HCT116 (cell line): ENCODE measurements around the gene DOCK3. TPM values are rescaled to one million over a fixed set of nuclear protein-coding genes. Genes with fewer than 3 reads are reported as not detected.

Experiments
- ATAC-seq: fragments of 200-7000 bp; cut with Tn5 transposase; 2 replicates; pipeline ENCODE4 v1.9.1; 2020; ENCODE audit warnings: mild to moderate bottlenecking, moderate library complexity
- BruUV-seq: library from RNA; stranded (reverse); fragments of 400-500 nt; replicated peaks from 2 replicates; lab custom pipeline; 2021; lab: Mats Ljungman, UMichigan
- CTCF ChIA-PET: fragments of 300-600 bp; sonication (Branson Sonifier 250); formaldehyde crosslinking; loops from one replicate; lab custom pipeline; 2021; ENCODE audit warnings: antibody characterized with exemption; lab: Charles Lee
- POLR2A ChIA-PET: fragments of 300-600, 350-600 bp; sonication (Branson Sonifier 250); formaldehyde crosslinking; loops from one replicate; lab custom pipeline; 2021; ENCODE audit warnings: antibody characterized with exemption; lab: Charles Lee
- RAD21 ChIA-PET, 2 experiments: fragments of 300-600 bp; sonication (Branson Sonifier 250); formaldehyde crosslinking; loops; one replicate each; lab custom pipeline; 2023; ENCODE audit warnings: low total read pairs in 2 of 2; ENCODE audit not compliant: uncharacterized antibody in 2 of 2, unreplicated experiment in 2 of 2, low non-redundant PET in 1 of 2; lab: Charles Lee
- DNase-seq: peaks from one replicate; pipeline ENCODE4 v3.0.0-alpha.2; 2010; ENCODE audit warnings: low read depth, low spot score
- H2AFZ ChIP-seq: fragments of 200-600 bp; shearing (Covaris generic), sonication (generic); 2 replicates; pipeline ENCODE4 v1.6.1; 2017; ENCODE audit warnings: low read depth, mixed run types, mixed read lengths, antibody characterized with exemption, low read length; ENCODE audit not compliant: poor library complexity, severe bottlenecking
- H3K27ac ChIP-seq: 2 replicates; pipeline ENCODE4 v1.5.1; 2012; ENCODE audit warnings: low read depth, low read length
- H3K27me3 ChIP-seq: fragments of 200-600 bp; sonication (generic); 2 replicates; pipeline ENCODE4 v1.6.1; 2016; ENCODE audit warnings: mixed run types, low read length, mixed read lengths; ENCODE audit not compliant: insufficient read depth
- H3K36me3 ChIP-seq, 2 experiments: fragments of 200-500 bp in 1 of 2; fragments of 200-600 bp in 1 of 2; sonication (Bioruptor generic) in 1 of 2; sonication (generic) in 1 of 2; 2 replicates each; pipeline versions ENCODE4 v1.5.1 to v1.6.1; 2014 to 2016; ENCODE audit warnings: low read length in 2 of 2, inconsistent platforms in 1 of 2, mixed read lengths in 1 of 2, mixed run types in 1 of 2; ENCODE audit not compliant: insufficient read depth in 2 of 2, control insufficient read depth in 1 of 2
- H3K4me1 ChIP-seq, 2 experiments: fragments of 200-600 bp in 1 of 2; sonication (generic) in 1 of 2; 2 replicates each; pipeline versions ENCODE4 v1.5.1 to v1.6.1; 2012 to 2017; ENCODE audit warnings: low read length in 2 of 2, inconsistent platforms in 1 of 2, mild to moderate bottlenecking in 1 of 2, mixed read lengths in 1 of 2, mixed run types in 1 of 2, moderate library complexity in 1 of 2; ENCODE audit not compliant: insufficient read depth in 2 of 2, control insufficient read depth in 1 of 2
- H3K4me2 ChIP-seq: fragments of 200-600 bp; sonication (generic); 2 replicates; pipeline ENCODE4 v1.6.1; 2017; ENCODE audit warnings: mixed run types, low read length, mixed read lengths
- H3K4me3 ChIP-seq, 2 experiments: fragments of 200-600 bp in 1 of 2; sonication (generic) in 1 of 2; replicated peaks in 1 of 2; 2 replicates each; pipeline ENCODE4 v1.5.1; 2011 to 2016; ENCODE audit warnings: low read length in 2 of 2, control low read depth in 1 of 2, low read depth in 1 of 2, mild to moderate bottlenecking in 1 of 2, mixed read lengths in 1 of 2, mixed run types in 1 of 2
- H3K79me2 ChIP-seq: fragments of 200-600 bp; sonication (generic); 2 replicates; pipeline ENCODE4 v1.6.1; 2017; ENCODE audit warnings: mild to moderate bottlenecking, mixed run types, low read length, moderate library complexity, mixed read lengths; ENCODE audit not compliant: insufficient read depth
- H3K9ac ChIP-seq: fragments of 200-600 bp; sonication (generic); 2 replicates; pipeline ENCODE4 v1.6.1; 2016; ENCODE audit warnings: low read length, mixed read lengths
- H3K9me2 ChIP-seq: fragments of 200-600 bp; sonication (generic), shearing (Covaris generic); 2 replicates; pipeline ENCODE4 v1.6.1; 2017; ENCODE audit warnings: mixed run types, mild to moderate bottlenecking, moderate library complexity; ENCODE audit not compliant: insufficient read depth
- H3K9me3 ChIP-seq, 2 experiments: fragments of 200-500 bp in 1 of 2; fragments of 200-600 bp in 1 of 2; sonication (Bioruptor generic) in 1 of 2; sonication (generic) in 1 of 2; 2 replicates each; pipeline ENCODE4 v1.6.1; 2014 to 2017; ENCODE audit warnings: low read length in 2 of 2, mixed read lengths in 2 of 2, inconsistent platforms in 1 of 2, low read depth in 1 of 2, mild to moderate bottlenecking in 1 of 2, mixed run types in 1 of 2, moderate library complexity in 1 of 2; ENCODE audit not compliant: control insufficient read depth in 1 of 2, insufficient read depth in 1 of 2
- H4K20me1 ChIP-seq: fragments of 200-600 bp; sonication (generic), shearing (Covaris generic); 2 replicates; pipeline ENCODE4 v1.6.1; 2017; ENCODE audit warnings: mixed run types, mild to moderate bottlenecking, moderate library complexity; ENCODE audit not compliant: insufficient read depth
- CEBPB ChIP-seq: IDR thresholded peaks from 2 replicates; pipeline ENCODE4 v1.6.1; 2012; ENCODE audit warnings: low read depth
- EGR1 ChIP-seq: IDR thresholded peaks from 2 replicates; pipeline ENCODE4 v1.6.1; 2012; ENCODE audit warnings: low read depth
- ELF1 ChIP-seq: IDR thresholded peaks from 2 replicates; pipeline ENCODE4 v1.6.1; 2012; ENCODE audit warnings: low read depth, borderline replicate concordance
- EZH2phosphoT487 ChIP-seq: fragments of 200-600 bp; IDR thresholded peaks from 2 replicates; pipeline ENCODE4 v1.6.1; 2018; ENCODE audit warnings: antibody characterized with exemption, borderline replicate concordance
- JUND ChIP-seq: IDR thresholded peaks from 2 replicates; pipeline ENCODE4 v1.6.1; 2012
- MAX ChIP-seq: IDR thresholded peaks from 2 replicates; pipeline ENCODE4 v1.6.1; 2012
- POLR2AphosphoS5 ChIP-seq: IDR thresholded peaks from 2 replicates; pipeline ENCODE4 v1.6.1; 2011; ENCODE audit warnings: mild to moderate bottlenecking, low read depth, low read length, moderate library complexity
- RAD21 ChIP-seq: IDR thresholded peaks from 2 replicates; pipeline ENCODE4 v1.6.1; 2012; ENCODE audit warnings: low read depth, mild to moderate bottlenecking
- REST ChIP-seq: IDR thresholded peaks from 2 replicates; pipeline ENCODE4 v1.6.1; 2012; ENCODE audit warnings: low read depth
- SRF ChIP-seq: IDR thresholded peaks from 2 replicates; pipeline ENCODE4 v1.6.1; 2012; ENCODE audit warnings: low read depth
- YY1 ChIP-seq: IDR thresholded peaks from 2 replicates; pipeline ENCODE4 v1.6.1; 2011; ENCODE audit warnings: low read length, low read depth, moderate library complexity, mild to moderate bottlenecking; ENCODE audit not compliant: insufficient replicate concordance; ENCODE audit errors: extremely low read depth
- intact Hi-C: fragments of 100-400 bp; cut with micrococcal nuclease; formaldehyde crosslinking; loops from 2 replicates; pipeline ENCODE4 v1.10.0; 2022
- total RNA-seq: library from RNA; stranded (reverse); gene quantifications from one replicate; pipeline ENCODE4 v1.2.1, GENCODE V29; 2021; ENCODE audit not compliant: unreplicated experiment
- TF ChIP-seq, protein P1 (sequence below), 3 experiments: fragments of 200-600 bp in 1 of 3; sonication (generic) in 1 of 3; IDR thresholded peaks in 2 of 3; conservative IDR thresholded peaks in 1 of 3; 2 replicates each; pipeline ENCODE4 v1.5.1; 2012 to 2017; ENCODE audit warnings: low read depth in 2 of 3, low read length in 2 of 3, antibody characterized with exemption in 1 of 3, borderline replicate concordance in 1 of 3, control low read depth in 1 of 3, mild to moderate bottlenecking in 1 of 3, mixed read lengths in 1 of 3, mixed run types in 1 of 3, moderate library complexity in 1 of 3; ENCODE audit not compliant: insufficient read depth in 1 of 3
- TF ChIP-seq, protein P2 (sequence below): IDR thresholded peaks from 2 replicates; pipeline ENCODE4 v1.6.1; 2011; ENCODE audit warnings: mild to moderate bottlenecking, low read length, moderate library complexity; ENCODE audit not compliant: insufficient replicate concordance; ENCODE audit errors: extremely low read depth
- TF ChIP-seq, protein P3 (sequence below): IDR thresholded peaks from 2 replicates; pipeline ENCODE4 v1.6.1; 2012

DOCK3 gene
- total RNA-seq, 1 experiment from 2014 or later, result 4.2 TPM

DNA sequence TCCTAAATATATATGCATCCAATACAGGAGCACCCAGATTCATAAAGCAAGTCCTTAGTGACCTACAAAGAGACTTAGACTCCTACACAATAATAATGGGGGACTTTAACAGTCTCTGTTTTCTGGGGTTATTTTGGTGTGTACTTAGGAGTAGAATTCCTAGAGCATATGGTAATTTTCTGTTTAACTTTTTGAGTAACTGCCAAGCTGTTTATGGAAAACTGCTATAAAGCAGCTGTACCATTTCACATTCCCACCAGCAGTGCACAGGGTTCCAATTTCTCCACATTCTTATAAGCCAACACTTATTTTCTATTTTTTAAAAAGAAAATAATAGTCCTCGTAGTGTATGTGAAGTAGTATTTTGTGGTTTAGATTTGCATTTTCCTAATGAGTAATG is 68.9 kb downstream of the DOCK3 start:
- Histone ChIP-seq H3K4me2 (no peak overlapping the region), H3K36me3 (no peaks in the 10 kb centered on the region), H3K27me3 (no peaks in the 10 kb centered on the region), H3K79me2 (0 out of 2 replicates have a peak, but pooled peaks cover 4% of the 10 kb centered on the region), H3K9me3 (no peaks in the 10 kb centered on the region), H4K20me1 (no peaks in the 10 kb centered on the region), H2AFZ (no peak overlapping the region), H3K4me1 (no peaks in the 10 kb centered on the region), H3K27ac (no peak overlapping the region), H3K9me2 (no peaks in the 10 kb centered on the region), H3K9ac (no peak overlapping the region), H3K4me3 (no peak overlapping the region)
- DNase-seq (no peak), ATAC-seq (no peak)
- ChIA-PET CTCF (no interaction called here), POLR2A (no interaction called here), RAD21 (no interaction called here)
- no TSS peak for BruUV-seq
- intact Hi-C loops, result no loop called here
- TF ChIP-seq, protein P1, sequence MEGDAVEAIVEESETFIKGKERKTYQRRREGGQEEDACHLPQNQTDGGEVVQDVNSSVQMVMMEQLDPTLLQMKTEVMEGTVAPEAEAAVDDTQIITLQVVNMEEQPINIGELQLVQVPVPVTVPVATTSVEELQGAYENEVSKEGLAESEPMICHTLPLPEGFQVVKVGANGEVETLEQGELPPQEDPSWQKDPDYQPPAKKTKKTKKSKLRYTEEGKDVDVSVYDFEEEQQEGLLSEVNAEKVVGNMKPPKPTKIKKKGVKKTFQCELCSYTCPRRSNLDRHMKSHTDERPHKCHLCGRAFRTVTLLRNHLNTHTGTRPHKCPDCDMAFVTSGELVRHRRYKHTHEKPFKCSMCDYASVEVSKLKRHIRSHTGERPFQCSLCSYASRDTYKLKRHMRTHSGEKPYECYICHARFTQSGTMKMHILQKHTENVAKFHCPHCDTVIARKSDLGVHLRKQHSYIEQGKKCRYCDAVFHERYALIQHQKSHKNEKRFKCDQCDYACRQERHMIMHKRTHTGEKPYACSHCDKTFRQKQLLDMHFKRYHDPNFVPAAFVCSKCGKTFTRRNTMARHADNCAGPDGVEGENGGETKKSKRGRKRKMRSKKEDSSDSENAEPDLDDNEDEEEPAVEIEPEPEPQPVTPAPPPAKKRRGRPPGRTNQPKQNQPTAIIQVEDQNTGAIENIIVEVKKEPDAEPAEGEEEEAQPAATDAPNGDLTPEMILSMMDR (IDR thresholded peaks at IDR 0.05 in 2 of 3, conservative IDR thresholded peaks at IDR 0.05 in 1 of 3; ENCODE audit: borderline replicate concordance in 1 of 3, insufficient read depth in 1 of 3, low read depth in 2 of 3, low read length in 2 of 3), result no peak
- TF ChIP-seq ELF1 (no peak), CEBPB (no peak), YY1 (no peak), EZH2phosphoT487 (no peak), SRF (no peak), JUND (no peak), EGR1 (no peak), RAD21 (no peak), MAX (no peak), REST (no peak), POLR2AphosphoS5 (no peak)
- TF ChIP-seq, protein P2, sequence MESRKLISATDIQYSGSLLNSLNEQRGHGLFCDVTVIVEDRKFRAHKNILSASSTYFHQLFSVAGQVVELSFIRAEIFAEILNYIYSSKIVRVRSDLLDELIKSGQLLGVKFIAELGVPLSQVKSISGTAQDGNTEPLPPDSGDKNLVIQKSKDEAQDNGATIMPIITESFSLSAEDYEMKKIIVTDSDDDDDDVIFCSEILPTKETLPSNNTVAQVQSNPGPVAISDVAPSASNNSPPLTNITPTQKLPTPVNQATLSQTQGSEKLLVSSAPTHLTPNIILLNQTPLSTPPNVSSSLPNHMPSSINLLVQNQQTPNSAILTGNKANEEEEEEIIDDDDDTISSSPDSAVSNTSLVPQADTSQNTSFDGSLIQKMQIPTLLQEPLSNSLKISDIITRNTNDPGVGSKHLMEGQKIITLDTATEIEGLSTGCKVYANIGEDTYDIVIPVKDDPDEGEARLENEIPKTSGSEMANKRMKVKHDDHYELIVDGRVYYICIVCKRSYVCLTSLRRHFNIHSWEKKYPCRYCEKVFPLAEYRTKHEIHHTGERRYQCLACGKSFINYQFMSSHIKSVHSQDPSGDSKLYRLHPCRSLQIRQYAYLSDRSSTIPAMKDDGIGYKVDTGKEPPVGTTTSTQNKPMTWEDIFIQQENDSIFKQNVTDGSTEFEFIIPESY, result no peak
- TF ChIP-seq, protein P3, sequence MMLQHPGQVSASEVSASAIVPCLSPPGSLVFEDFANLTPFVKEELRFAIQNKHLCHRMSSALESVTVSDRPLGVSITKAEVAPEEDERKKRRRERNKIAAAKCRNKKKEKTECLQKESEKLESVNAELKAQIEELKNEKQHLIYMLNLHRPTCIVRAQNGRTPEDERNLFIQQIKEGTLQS, result no peak
